K562 (cell line): ENCODE data around the gene TSTD1. TPM values are rescaled to one million over a fixed set of nuclear protein-coding genes. Genes with fewer than 3 reads are reported as not detected.
A peak's percentile ranks its signal among the peaks of the same experiment; 100 is the strongest.

Experiments
- ATF2 ChIP-seq: sonication (generic); formaldehyde crosslinking; IDR thresholded peaks from 2 replicates; pipeline ENCODE4 v1.8.1; 2022; ENCODE audit warnings: missing genetic modification reagents
- CBX1 ChIP-seq: sonication (generic); IDR thresholded peaks from 2 replicates; pipeline ENCODE4 v1.6.1; 2016; ENCODE audit warnings: antibody characterized with exemption, low read depth, mild to moderate bottlenecking
- EGR1 ChIP-seq: fragments of 450-650 bp; conservative IDR thresholded peaks from 2 replicates; pipeline ENCODE4 v1.6.1; 2017; ENCODE audit warnings: mild to moderate bottlenecking
- EP300 ChIP-seq: IDR thresholded peaks from 2 replicates; pipeline ENCODE4 v1.6.1; 2012; ENCODE audit warnings: low read length, improper control_type of control experiment
- FOXP4 ChIP-seq: sonication (generic); formaldehyde crosslinking; IDR thresholded peaks from 2 replicates; pipeline ENCODE4 v1.8.0; 2022; ENCODE audit warnings: mild to moderate bottlenecking, missing genetic modification reagents, borderline replicate concordance
- GABPA ChIP-seq: fragments of 200-800 bp; sonication (Bioruptor generic); conservative IDR thresholded peaks from 2 replicates; pipeline ENCODE4 v1.6.1; 2016; ENCODE audit warnings: low read depth, missing genetic modification characterization, missing compliant biosample characterization
- GATAD2B ChIP-seq: fragments of 450-650 bp; IDR thresholded peaks from 2 replicates; pipeline ENCODE4 v1.6.1; 2017; ENCODE audit warnings: mild to moderate bottlenecking, borderline replicate concordance
- HINFP ChIP-seq: fragments of 450-650 bp; conservative IDR thresholded peaks from 2 replicates; pipeline ENCODE4 v1.6.1; 2016; ENCODE audit warnings: missing genetic modification characterization, low read depth, mild to moderate bottlenecking, control low read depth, missing compliant biosample characterization
- KDM5B ChIP-seq: fragments of 200-600 bp; sonication (generic); IDR thresholded peaks from 2 replicates; pipeline ENCODE4 v1.6.1; 2012; ENCODE audit warnings: low read depth, mild to moderate bottlenecking, moderate library complexity, low read length, control low read depth, inconsistent platforms; ENCODE audit not compliant: insufficient replicate concordance
- MEIS2 ChIP-seq: fragments of 450-650 bp; IDR thresholded peaks from 2 replicates; pipeline ENCODE4 v1.6.1; 2014; ENCODE audit warnings: mild to moderate bottlenecking; ENCODE audit not compliant: partially characterized antibody
- NCOA1 ChIP-seq: fragments of 450-650 bp; IDR thresholded peaks from 2 replicates; pipeline ENCODE4 v1.6.1; 2016; ENCODE audit warnings: low read depth
- NFE2 ChIP-seq: IDR thresholded peaks from 2 replicates; pipeline ENCODE4 v1.6.1; 2014; ENCODE audit warnings: antibody characterized with exemption, low read depth
- POLR2AphosphoS5 ChIP-seq: IDR thresholded peaks from 2 replicates; pipeline ENCODE4 v1.6.1; 2011; ENCODE audit warnings: mild to moderate bottlenecking, low read depth, low read length, moderate library complexity; ENCODE audit not compliant: control insufficient read depth, insufficient read depth
- PTBP1 ChIP-seq: fragments of 200-400 bp; formaldehyde crosslinking; IDR thresholded peaks from 2 replicates; pipeline ENCODE4 v1.6.1; 2017; ENCODE audit warnings: low read depth, low read length
- TAL1 ChIP-seq: fragments of 450-650 bp; IDR thresholded peaks from 2 replicates; pipeline ENCODE4 v1.6.1; 2016; ENCODE audit warnings: mild to moderate bottlenecking
- ZHX1 ChIP-seq: fragments of 150-350 bp; conservative IDR thresholded peaks from 2 replicates; pipeline ENCODE4 v1.6.1; 2014; ENCODE audit warnings: low read length
- ZNF224 ChIP-seq: sonication (generic); formaldehyde crosslinking; IDR thresholded peaks from 2 replicates; pipeline ENCODE4 v1.8.0; 2022; ENCODE audit warnings: mild to moderate bottlenecking, missing genetic modification reagents
- ZNF639 ChIP-seq, 2 experiments: fragments of 200-800 bp in 1 of 2; sonication (Bioruptor generic) in 1 of 2; sonication (generic) in 1 of 2; formaldehyde crosslinking in 1 of 2; IDR thresholded peaks in 1 of 2; conservative IDR thresholded peaks in 1 of 2; 2 replicates each; pipeline versions ENCODE4 v1.5.0 to v1.6.1; 2016 to 2020; ENCODE audit warnings: missing compliant biosample characterization in 1 of 2, missing genetic modification characterization in 1 of 2, missing genetic modification reagents in 1 of 2
- ZNF764 ChIP-seq: fragments of 250-450 bp; sonication (Bioruptor Pico); IDR thresholded peaks from 2 replicates; pipeline ENCODE4 v1.4.0; 2020; ENCODE audit warnings: low read depth, mild to moderate bottlenecking, moderate library complexity
- polyA plus RNA-seq, 8 experiments: library from polyadenylated mRNA; depleted of rRNA in 4 of 8; stranded (reverse) in 5 of 8; unstranded in 3 of 8; fragments of >200 nt; fragmentation: Nextera tagmentation in 2 of 8; fragmentation: Illumina TruSeq in 1 of 8; extraction: Ambion mirVana in 2 of 8; extraction: Trizol in 1 of 8; gene quantifications; 2 replicates each; pipeline versions ENCODE4 v1.2.1 to v1.2.3, GENCODE V29; 2011 to 2014; ENCODE audit warnings: inconsistent platforms in 1 of 8, missing spikeins in 1 of 8
- total RNA-seq, 7 experiments: library from RNA; depleted of rRNA in 6 of 7; stranded (reverse); fragments of >200 nt in 6 of 7; fragmentation: Illumina TruSeq in 2 of 7; extraction: Trizol in 2 of 7; gene quantifications; 2 replicates each; pipeline versions ENCODE4 v1.2.1 to v1.2.3, GENCODE V29; 2011 to 2021; ENCODE audit warnings: low replicate concordance in 1 of 7

Gene TSTD1
- total and polyA plus RNA-seq, 9 of the 15 experiments (the other 6 are each of a cell fraction or from before 2014, with no cell fraction given), result 0.23 to 0.53 TPM; not detected in 7

GRCh38 chr1:161009602-161010211 lies 29.1 kb downstream of the TSTD1 start (continued):
- TF ChIP-seq ZHX1 (no peak), ZNF764 (CRISPR knock-in tag) (no peak), ZNF639 (CRISPR knock-in tag; conservative IDR thresholded peaks at IDR 0.05 in 1 of 2, IDR thresholded peaks at IDR 0.05 in 1 of 2) (no peak), NCOA1 (peak; percentile 62; the same call in 1 of the 2 replicates), KDM5B (no peak), EGR1 (peak; percentile 92), MEIS2 (peak; percentile 37), GATAD2B (peak; percentile 69; the same call in 1 of the 2 replicates), GABPA (tag) (no peak), HINFP (tag) (no peak), FOXP4 (CRISPR knock-in tag) (no peak), NFE2 (peak; percentile 84), TAL1 (peak; percentile 91), POLR2AphosphoS5 (peak; percentile 82), ATF2 (no peak), PTBP1 (no peak), CBX1 (no peak), EP300 (peak; percentile 80), ZNF224 (CRISPR knock-in tag) (no peak)
